ENCODE measurements around the gene ZSWIM3. TPM values are rescaled to one million over a fixed set of nuclear protein-coding genes. Genes with fewer than 3 reads are reported as not detected.
"Not testable (repeated sequence)": the region's sequence is repeated elsewhere in the genome, so short reads cannot be mapped to it uniquely, and the experiment has no call there.

The ZSWIM3 gene
- total RNA-seq, 2 donors from 2014 or later = 5.5 to 6.4 TPM

GRCh38 chr20:45823949-45824835 lies 33.2 kb upstream of the ZSWIM3 start:
- ATAC-seq (peak; percentile 59 to 66), DNase-seq (ENCODE audit: low spot score) (no peak)
- peaks cover 28 to 41% of the 10 kb centered on the region in 2 donors for H3K27me3 Mint-ChIP-seq
- H3K9me3 Mint-ChIP-seq = no peaks in the 10 kb centered on the region
- H3K4me1 Mint-ChIP-seq (ENCODE audit: low read depth in 2 of 2) = peaks cover 11 to 13% of the 10 kb centered on the region in 2 donors
- H3K36me3 Mint-ChIP-seq = no peaks in the 10 kb centered on the region
- peak overlapping the region in 1 of 2 donors; percentile 33 for H3K27ac Mint-ChIP-seq
- peak overlapping the region; percentile 61 for H3K4me3 Mint-ChIP-seq

- no peaks in the 10 kb centered on the region for H3K36me3 Mint-ChIP-seq
- H3K4me3 Mint-ChIP-seq = no peak overlapping the region
- peaks cover 8 to 11% of the 10 kb centered on the region in 2 donors for H3K4me1 Mint-ChIP-seq (ENCODE audit: low read depth in 2 of 2)
- no peaks in the 10 kb centered on the region for H3K9me3 Mint-ChIP-seq
- ATAC-seq (no peak), DNase-seq (ENCODE audit: low spot score) (peak; percentile 23)
- peaks cover 26 to 33% of the 10 kb centered on the region in 2 donors for H3K27me3 Mint-ChIP-seq
- H3K27ac Mint-ChIP-seq = no peak overlapping the region
Observed at GRCh38 chr20:45826381-45827019, 30.9 kb upstream of the ZSWIM3 start.

DNA sequence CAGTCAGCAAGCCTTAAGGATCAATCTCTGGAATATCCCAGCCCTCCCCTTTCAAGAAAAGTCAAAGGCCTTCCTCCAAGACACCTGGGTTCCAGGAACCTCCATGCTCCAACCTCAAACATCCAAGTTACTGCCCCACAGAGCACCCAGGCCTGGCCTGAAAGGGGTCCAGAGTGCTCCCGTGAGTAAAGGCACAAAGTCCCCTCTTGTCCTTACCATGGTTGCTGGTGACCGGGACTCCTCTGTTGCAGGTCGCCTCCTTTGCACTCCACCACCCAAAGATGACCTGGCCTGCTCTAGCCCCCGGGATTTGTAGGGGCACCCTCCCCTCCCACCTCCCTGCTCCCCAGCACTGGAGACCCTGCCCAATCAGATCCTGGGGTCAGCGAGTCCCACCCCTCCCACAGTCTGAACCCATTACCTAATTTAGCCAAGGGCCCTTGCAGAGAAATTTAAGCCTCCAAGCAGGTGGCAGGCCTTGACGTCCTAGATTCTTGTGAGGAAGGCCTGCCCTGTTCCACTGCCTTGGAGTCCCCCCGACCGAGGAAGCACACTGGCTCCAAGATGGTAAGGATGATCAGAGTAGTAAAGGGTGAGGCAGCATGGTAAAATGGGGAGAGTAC lies 30.3 kb upstream of the ZSWIM3 start, which contains the start of gene TNNC2:
Gene TNNC2 (minus strand): TSS at position 283 of the 623 bp plus-strand sequence. CDS start 64 bp downstream, at position 219.
- no peak for ATAC-seq
- H3K9me3 Mint-ChIP-seq = no peaks in the 10 kb centered on the region

DNA sequence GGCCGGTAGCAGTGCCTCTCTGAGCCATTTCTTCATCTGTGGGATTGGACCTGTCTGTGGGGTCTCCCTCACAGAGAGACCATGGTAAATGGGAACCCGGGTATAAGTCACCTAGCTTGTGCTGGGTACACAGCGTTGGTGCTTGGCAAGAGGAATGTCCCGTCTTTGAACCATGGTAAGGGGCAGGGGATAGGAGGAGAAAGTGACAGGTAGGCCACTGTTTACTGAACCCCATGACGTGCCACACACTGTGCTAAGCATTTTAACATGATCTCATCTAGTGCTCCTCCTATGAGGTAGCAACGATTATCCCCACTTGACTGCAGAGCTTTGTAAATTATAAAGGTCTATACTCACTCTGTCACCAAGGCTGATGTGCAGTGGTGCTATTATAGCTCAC lies 29.7 kb upstream of the ZSWIM3 start:
- no peak for ATAC-seq
- Mint-ChIP-seq H3K27ac (no peak overlapping the region), H3K4me3 (no peak overlapping the region), H3K4me1 (ENCODE audit: low read depth in 2 of 2) (peaks cover 9% of the 10 kb centered on the region in 2 donors), H3K36me3 (no peaks in the 10 kb centered on the region), H3K9me3 (no peaks in the 10 kb centered on the region), H3K27me3 (peaks cover 20 to 23% of the 10 kb centered on the region in 2 donors)
- DNase-seq (ENCODE audit: low spot score) = no peak

More for the DNA sequence above, 30.3 kb upstream of the ZSWIM3 start, which contains the start of gene TNNC2:
- Mint-ChIP-seq H3K4me1 (ENCODE audit: low read depth in 2 of 2) (peaks cover 8 to 11% of the 10 kb centered on the region in 2 donors), H3K4me3 (no peak within 1 kb of the TSS), H3K27ac (no peak within 1 kb of the TSS), H3K27me3 (peaks cover 23 to 29% of the 10 kb centered on the region in 2 donors), H3K36me3 (no peaks in the 10 kb centered on the region)
- peak; percentile 6 for DNase-seq (ENCODE audit: low spot score)

DNA sequence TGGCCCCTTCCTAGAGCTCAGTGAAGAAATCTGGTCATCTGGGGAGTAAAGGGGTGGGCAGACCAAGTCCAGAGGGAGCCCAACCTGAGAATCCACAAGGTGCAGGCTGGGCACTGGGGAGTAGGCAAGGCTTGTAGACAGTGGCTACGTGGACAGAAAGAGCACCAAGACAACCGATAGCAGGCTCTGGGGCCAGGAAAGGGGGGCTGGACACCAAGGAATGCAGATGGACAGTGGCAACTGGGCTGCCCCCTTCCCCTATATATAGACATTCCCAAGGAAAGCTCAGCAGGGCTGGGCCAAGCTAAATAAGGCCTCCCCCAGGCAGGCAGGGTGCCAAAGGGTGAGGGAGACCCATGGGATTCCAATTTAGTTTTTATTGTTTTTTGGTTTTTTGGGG lies 28.8 kb upstream of the ZSWIM3 start:
- no peaks in the 10 kb centered on the region for H3K36me3 Mint-ChIP-seq
- H3K27me3 Mint-ChIP-seq = peaks cover 15 to 16% of the 10 kb centered on the region in 2 donors
- no peaks in the 10 kb centered on the region for H3K9me3 Mint-ChIP-seq
- H3K27ac Mint-ChIP-seq = no peak overlapping the region
- H3K4me1 Mint-ChIP-seq (ENCODE audit: low read depth in 2 of 2) = peaks cover 17 to 18% of the 10 kb centered on the region in 2 donors
- no peak for DNase-seq (ENCODE audit: low spot score)
- no peak overlapping the region for H3K4me3 Mint-ChIP-seq
- ATAC-seq = no peak

- ATAC-seq; H3K4me3 Mint-ChIP-seq; H3K9me3 Mint-ChIP-seq; H3K36me3 Mint-ChIP-seq; DNase-seq (ENCODE audit: low spot score); H3K27ac Mint-ChIP-seq; H3K27me3 Mint-ChIP-seq: not testable (repeated sequence)
- H3K4me1 Mint-ChIP-seq (ENCODE audit: low read depth in 2 of 2) = peaks cover 10 to 11% of the 10 kb centered on the region in 2 donors
Observed at GRCh38 chr20:45829673-45830106, 27.7 kb upstream of the ZSWIM3 start.

GRCh38 chr20:45832619-45833018 lies 24.8 kb upstream of the ZSWIM3 start:
- Mint-ChIP-seq H3K36me3 (no peaks in the 10 kb centered on the region), H3K4me3 (peak overlapping the region; percentile 85), H3K27me3 (peaks cover 0 to 3% of the 10 kb centered on the region in 2 donors), H3K9me3 (no peaks in the 10 kb centered on the region), H3K27ac (peak overlapping the region; percentile 1 to 78), H3K4me1 (ENCODE audit: low read depth in 2 of 2) (peaks cover 9 to 10% of the 10 kb centered on the region in 2 donors)
- DNase-seq (ENCODE audit: low spot score) = peak; percentile 15
- ATAC-seq = no peak

DNA sequence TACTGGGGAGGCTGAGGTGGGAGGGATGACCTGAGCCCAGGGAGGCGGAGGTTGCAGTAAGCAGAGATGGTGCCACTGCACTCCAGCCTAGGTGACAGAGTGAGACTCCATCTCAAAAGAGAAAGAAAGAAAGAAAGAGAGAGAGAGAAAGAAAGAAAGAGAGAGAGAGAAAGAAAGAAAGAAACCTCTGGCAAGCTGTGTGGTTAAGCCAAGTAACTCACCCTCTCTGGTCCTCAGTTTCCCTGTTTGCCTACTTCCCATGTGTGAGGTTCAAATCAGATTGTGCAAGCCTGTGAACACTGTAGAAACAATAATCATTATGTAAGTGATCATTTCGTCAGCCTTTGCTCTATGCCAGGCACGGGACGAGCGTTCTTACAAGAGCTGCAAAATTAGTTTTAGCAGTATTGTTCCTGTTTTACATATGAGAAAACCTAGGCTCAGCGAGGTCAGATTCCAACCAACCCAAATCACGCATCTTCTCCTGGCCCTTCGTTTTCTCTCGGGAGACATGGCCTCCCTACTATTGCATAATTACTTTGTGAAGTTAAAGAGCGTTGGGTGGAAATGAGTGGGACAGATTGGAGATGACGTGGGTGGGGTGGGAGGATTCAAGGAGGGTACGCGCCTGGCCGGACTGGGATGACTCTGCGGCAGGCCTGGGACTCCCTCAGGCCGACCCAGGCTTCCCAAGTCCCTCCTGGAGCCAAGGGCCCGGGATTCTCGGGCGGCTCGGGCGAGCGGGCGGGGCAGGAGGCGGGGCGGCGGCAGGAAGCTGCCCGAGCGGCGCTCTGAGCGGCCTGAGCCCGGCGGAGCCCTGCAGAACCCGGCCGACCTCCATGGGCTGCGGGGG lies 24.2 kb upstream of the ZSWIM3 start, which contains the start of gene SNX21:
Gene SNX21 (plus strand): TSS at position 770 of the 853 bp plus-strand sequence. CDS start 121 bp downstream, outside the sequence.
- Mint-ChIP-seq H3K27me3 (peaks cover 0 to 3% of the 10 kb centered on the region in 2 donors), H3K36me3 (no peaks in the 10 kb centered on the region), H3K27ac (peak within 1 kb of the TSS; percentile 1 to 78), H3K4me1 (ENCODE audit: low read depth in 2 of 2) (peaks cover 9 to 10% of the 10 kb centered on the region in 2 donors), H3K4me3 (peak within 1 kb of the TSS; percentile 85), H3K9me3 (no peaks in the 10 kb centered on the region)
- DNase-seq (ENCODE audit: low spot score) = peak; percentile 13
- ATAC-seq = peak; percentile 76 to 81

DNA sequence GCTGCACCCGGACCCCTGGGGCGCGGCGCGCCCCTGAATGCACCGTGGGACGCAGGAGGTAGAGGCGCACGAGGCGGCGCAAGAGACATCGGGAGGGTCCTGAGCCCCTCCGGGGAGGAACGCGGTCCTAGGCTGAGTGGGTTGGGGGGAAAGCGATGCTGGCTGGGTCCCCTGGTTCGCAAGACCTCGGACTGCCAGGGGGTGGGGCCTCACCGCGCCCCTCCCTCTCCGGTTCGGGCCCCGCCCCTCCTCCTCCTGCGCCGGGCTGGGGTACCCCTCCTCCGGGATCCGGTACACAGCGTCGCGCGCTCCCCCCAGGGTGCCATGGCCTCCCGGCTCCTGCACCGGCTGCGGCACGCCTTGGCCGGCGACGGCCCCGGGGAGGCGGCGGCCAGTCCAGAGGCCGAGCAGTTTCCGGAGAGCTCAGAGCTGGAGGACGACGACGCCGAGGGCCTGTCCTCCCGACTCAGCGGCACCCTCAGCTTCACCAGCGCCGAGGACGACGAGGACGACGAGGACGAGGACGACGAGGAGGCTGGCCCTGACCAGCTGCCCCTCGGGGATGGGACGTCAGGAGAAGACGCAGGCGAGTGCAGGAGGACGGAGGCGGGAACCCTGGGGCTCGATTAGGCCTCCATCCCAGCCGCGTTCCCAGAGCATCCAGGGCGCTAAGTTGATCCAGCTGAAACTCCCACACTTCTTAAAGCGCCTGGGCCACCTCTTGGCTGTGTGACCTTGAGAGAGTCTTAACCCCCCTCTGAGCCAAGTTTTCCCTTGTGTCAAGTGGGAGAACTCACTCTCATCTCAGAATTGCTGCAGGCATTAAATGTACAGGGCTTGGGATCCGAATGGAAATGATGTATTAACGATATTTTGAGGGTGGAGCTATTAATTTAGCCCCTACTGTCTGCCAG lies 23.3 kb upstream of the ZSWIM3 start:
- Mint-ChIP-seq H3K36me3 (no peaks in the 10 kb centered on the region), H3K27ac (no peak overlapping the region), H3K9me3 (no peaks in the 10 kb centered on the region), H3K4me1 (ENCODE audit: low read depth in 2 of 2) (peaks cover 9 to 10% of the 10 kb centered on the region in 2 donors), H3K4me3 (peak overlapping the region; percentile 85), H3K27me3 (peaks cover 0 to 3% of the 10 kb centered on the region in 2 donors)
- DNase-seq (ENCODE audit: low spot score) (no peak), ATAC-seq (peak; percentile 66 to 79)

- Mint-ChIP-seq H3K36me3 (no peaks in the 10 kb centered on the region), H3K27me3 (peaks cover 0 to 3% of the 10 kb centered on the region in 2 donors), H3K9me3 (no peaks in the 10 kb centered on the region), H3K4me1 (ENCODE audit: low read depth in 2 of 2) (peaks cover 9 to 10% of the 10 kb centered on the region in 2 donors), H3K4me3 (no peak overlapping the region), H3K27ac (no peak overlapping the region)
- DNase-seq (ENCODE audit: low spot score) (no peak), ATAC-seq (no peak)
Observed at GRCh38 chr20:45834797-45835161, 22.6 kb upstream of the ZSWIM3 start.

GRCh38 chr20:45835329-45835765 lies 22.1 kb upstream of the ZSWIM3 start:
- ATAC-seq (no peak), DNase-seq (ENCODE audit: low spot score) (no peak)
- H3K9me3 Mint-ChIP-seq = no peaks in the 10 kb centered on the region
- H3K4me3 Mint-ChIP-seq = no peak overlapping the region
- peaks cover 9 to 10% of the 10 kb centered on the region in 2 donors for H3K4me1 Mint-ChIP-seq (ENCODE audit: low read depth in 2 of 2)
- no peaks in the 10 kb centered on the region for H3K36me3 Mint-ChIP-seq
- H3K27ac Mint-ChIP-seq = no peak overlapping the region
- H3K27me3 Mint-ChIP-seq = peaks cover 0 to 1% of the 10 kb centered on the region in 2 donors

DNA sequence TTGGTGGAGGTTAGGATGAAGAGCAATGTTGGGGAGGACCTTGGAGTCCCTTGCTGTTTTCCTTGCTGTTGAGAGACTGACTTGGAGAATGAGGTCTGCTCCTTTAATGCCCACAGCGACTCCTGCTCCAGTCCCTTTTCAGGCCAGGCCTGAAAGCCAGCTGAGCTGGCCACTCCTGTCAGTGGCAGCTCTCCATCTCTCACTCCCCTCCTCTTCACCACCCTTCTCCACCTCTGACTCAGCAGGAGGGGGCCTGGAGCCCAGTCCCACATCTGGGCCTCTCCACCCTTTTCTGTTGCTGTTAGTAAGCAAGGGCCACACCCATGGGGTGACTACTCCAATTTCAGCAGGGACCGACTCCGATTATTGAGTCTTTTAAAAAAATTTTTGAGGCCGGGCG lies 21.6 kb upstream of the ZSWIM3 start:
- Mint-ChIP-seq H3K36me3 (no peaks in the 10 kb centered on the region), H3K9me3 (no peaks in the 10 kb centered on the region), H3K27ac (no peak overlapping the region), H3K4me3 (no peak overlapping the region), H3K27me3 (no peaks in the 10 kb centered on the region), H3K4me1 (ENCODE audit: low read depth in 2 of 2) (peaks cover 9 to 10% of the 10 kb centered on the region in 2 donors)
- DNase-seq (ENCODE audit: low spot score) (no peak), ATAC-seq (no peak)

Data from natural killer cell treated with Interleukin-12 subunit alpha and Interleukin-12 subunit beta and Interleukin-15 and Interleukin-18, amount 100 ng/mL, for 72 hours (primary cell).